H54 (cell line): Measurements from ENCODE around the gene PRKCB.
"Not testable (repeated sequence)": the region's sequence is repeated elsewhere in the genome, so short reads cannot be mapped to it uniquely, and the experiment has no call there.

Experiments
- DNase-seq: peaks from one replicate; pipeline ENCODE4 v3.0.0; 2011; ENCODE audit warnings: low spot score, mixed read lengths; ENCODE audit not compliant: insufficient read length
- FAIRE-seq: peaks from 3 replicates; lab custom pipeline; 2011; peaks lifted over from hg19 to GRCh38; lab: Jason Lieb, UNC
- POLR2A ChIP-seq: IDR thresholded peaks from 2 replicates; pipeline ENCODE4 v1.6.1; 2011; ENCODE audit warnings: low read depth, mild to moderate bottlenecking, low read length

PRKCB gene

GRCh38 chr16:24001710-24002109 lies 165.9 kb downstream of the PRKCB start:
- no peak for TF ChIP-seq POLR2A
- FAIRE-seq (no peak), DNase-seq (no peak)

GRCh38 chr16:24002619-24003018 lies 166.8 kb downstream of the PRKCB start:
- DNase-seq, result no peak
- TF ChIP-seq POLR2A, result no peak
- no peak for FAIRE-seq

GRCh38 chr16:24005577-24005976 lies 169.8 kb downstream of the PRKCB start:
- TF ChIP-seq POLR2A, result no peak
- FAIRE-seq (no peak), DNase-seq (no peak)

- FAIRE-seq, result no peak
- TF ChIP-seq POLR2A, result no peak
- no peak for DNase-seq
Observed at GRCh38 chr16:24007391-24007790, 171.6 kb downstream of the PRKCB start.

GRCh38 chr16:24007934-24008333 lies 172.2 kb downstream of the PRKCB start:
- no peak for FAIRE-seq
- TF ChIP-seq POLR2A, result no peak
- no peak for DNase-seq

GRCh38 chr16:24009098-24009497 lies 173.3 kb downstream of the PRKCB start:
- FAIRE-seq, result no peak
- DNase-seq, result no peak
- TF ChIP-seq POLR2A, result no peak

GRCh38 chr16:24009955-24010354 lies 174.2 kb downstream of the PRKCB start:
- TF ChIP-seq POLR2A, result no peak
- no peak for FAIRE-seq
- no peak for DNase-seq

GRCh38 chr16:24010440-24011089 lies 174.8 kb downstream of the PRKCB start:
- DNase-seq (peak; percentile 44), FAIRE-seq (peak; percentile 58)
- no peak for TF ChIP-seq POLR2A

GRCh38 chr16:24011237-24011636 lies 175.5 kb downstream of the PRKCB start:
- TF ChIP-seq POLR2A, result no peak
- DNase-seq, result no peak
- no peak for FAIRE-seq

- TF ChIP-seq POLR2A, result no peak
- no peak for DNase-seq
- no peak for FAIRE-seq
Observed at GRCh38 chr16:24013054-24013636, 177.4 kb downstream of the PRKCB start.

- DNase-seq, result no peak
- TF ChIP-seq POLR2A, result no peak
- no peak for FAIRE-seq
Observed at GRCh38 chr16:24013864-24014645, 178.3 kb downstream of the PRKCB start.

GRCh38 chr16:24014955-24015354 lies 179.2 kb downstream of the PRKCB start:
- FAIRE-seq, result not testable (repeated sequence)

GRCh38 chr16:24015923-24016322 lies 180.1 kb downstream of the PRKCB start:
- no peak for DNase-seq
- TF ChIP-seq POLR2A, result no peak
- FAIRE-seq, result no peak

More at GRCh38 chr16:24014955-24015354, 179.2 kb downstream of the PRKCB start:
- not testable (repeated sequence) for DNase-seq

GRCh38 chr16:24018485-24018884 lies 182.7 kb downstream of the PRKCB start:
- no peak for TF ChIP-seq POLR2A
- FAIRE-seq (no peak), DNase-seq (no peak)

GRCh38 chr16:24022797-24023196 lies 187.0 kb downstream of the PRKCB start:
- no peak for TF ChIP-seq POLR2A
- no peak for FAIRE-seq

More at GRCh38 chr16:24022797-24023196, 187.0 kb downstream of the PRKCB start:
- no peak for DNase-seq
